HUES48 (cell line): ENCODE data around the gene OPA1.

Experiments used
- H3K27ac ChIP-seq: one replicate; pipeline ENCODE4 v1.7.0; 2013; ENCODE audit warnings: low read depth, low read length, inconsistent platforms
- H3K27me3 ChIP-seq: 2 replicates; pipeline ENCODE4 v1.6.1; 2013; ENCODE audit warnings: mild to moderate bottlenecking, low read length; ENCODE audit not compliant: control insufficient read depth, insufficient read depth
- H3K36me3 ChIP-seq: 2 replicates; pipeline ENCODE4 v1.6.1; 2013; ENCODE audit warnings: low read length; ENCODE audit not compliant: control insufficient read depth, insufficient read depth
- H3K4me1 ChIP-seq: 2 replicates; pipeline ENCODE4 v1.6.1; 2013; ENCODE audit warnings: mild to moderate bottlenecking, low read length; ENCODE audit not compliant: control insufficient read depth, insufficient read depth
- H3K4me3 ChIP-seq: 2 replicates; pipeline ENCODE4 v1.5.1; 2013; ENCODE audit warnings: mild to moderate bottlenecking, low read depth, low read length
- H3K9ac ChIP-seq: 2 replicates; pipeline ENCODE4 v1.6.1; 2013; ENCODE audit warnings: mild to moderate bottlenecking, low read depth, low read length, moderate library complexity
- H3K9me3 ChIP-seq: 2 replicates; pipeline ENCODE4 v1.6.1; 2013; ENCODE audit warnings: low read length; ENCODE audit not compliant: control insufficient read depth, insufficient read depth

The OPA1 gene

GRCh38 chr3:193560091-193560490 lies 32.9 kb upstream of the OPA1 start:
- peaks cover 2% of the 10 kb centered on the region; the same call in 1 of the 2 replicates for H3K4me1 ChIP-seq
- no peak overlapping the region for H3K4me3 ChIP-seq
- no peaks in the 10 kb centered on the region for H3K36me3 ChIP-seq
- no peak overlapping the region for H3K9ac ChIP-seq
- H3K27ac ChIP-seq = no peak overlapping the region
- no peaks in the 10 kb centered on the region for H3K27me3 ChIP-seq
- no peaks in the 10 kb centered on the region for H3K9me3 ChIP-seq

DNA sequence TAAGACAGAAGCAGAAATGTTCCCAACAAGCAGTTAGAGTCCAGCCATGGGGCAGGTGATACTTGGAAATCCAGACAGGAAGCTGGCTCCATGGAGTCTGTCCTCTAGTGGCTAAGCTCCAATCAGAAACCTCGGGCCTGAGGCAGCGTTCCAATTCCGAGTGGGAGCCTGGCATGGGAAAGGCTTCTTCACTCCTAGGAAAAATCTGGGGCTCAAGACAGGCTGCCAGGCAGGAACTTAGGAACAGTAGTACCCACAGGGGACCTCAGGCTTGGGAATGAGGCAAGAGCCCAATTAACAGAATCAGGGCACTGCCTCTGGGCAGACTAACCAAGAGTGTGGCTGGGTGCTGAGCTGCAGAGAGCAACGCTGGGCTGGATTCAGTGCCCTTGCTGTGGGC lies 32.1 kb upstream of the OPA1 start:
- no peaks in the 10 kb centered on the region for H3K4me1 ChIP-seq
- no peaks in the 10 kb centered on the region for H3K9me3 ChIP-seq
- H3K27ac ChIP-seq = no peak overlapping the region
- no peak overlapping the region for H3K4me3 ChIP-seq
- no peak overlapping the region for H3K9ac ChIP-seq
- H3K27me3 ChIP-seq = no peaks in the 10 kb centered on the region
- no peaks in the 10 kb centered on the region for H3K36me3 ChIP-seq

GRCh38 chr3:193563426-193563825 lies 29.6 kb upstream of the OPA1 start:
- Histone ChIP-seq H3K9ac (no peak overlapping the region), H3K4me3 (no peak overlapping the region), H3K27ac (no peak overlapping the region), H3K27me3 (no peaks in the 10 kb centered on the region), H3K4me1 (no peaks in the 10 kb centered on the region), H3K9me3 (no peaks in the 10 kb centered on the region), H3K36me3 (no peaks in the 10 kb centered on the region)

DNA sequence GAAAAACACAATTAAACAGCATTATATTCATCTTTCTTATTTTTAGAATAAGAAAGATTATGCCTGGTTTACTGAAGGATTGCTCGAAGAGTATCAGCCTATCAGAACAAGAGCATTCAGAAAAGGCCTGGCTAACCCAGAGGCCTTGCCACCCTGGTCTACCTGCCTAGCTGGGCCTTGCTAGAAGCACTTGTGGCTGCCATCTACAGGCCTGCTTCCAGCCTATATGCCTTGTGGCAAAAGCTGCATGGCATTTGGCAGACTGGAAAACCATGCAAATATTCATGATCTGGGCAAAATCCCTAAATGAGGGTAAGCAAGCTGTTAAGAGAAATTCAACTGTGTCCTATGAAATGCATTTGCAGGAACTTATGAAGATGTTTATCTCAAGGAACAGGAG lies 29.0 kb upstream of the OPA1 start:
- Histone ChIP-seq H3K4me1 (no peaks in the 10 kb centered on the region), H3K4me3 (no peak overlapping the region)

GRCh38 chr3:193569119-193569518 lies 23.9 kb upstream of the OPA1 start:
- H3K36me3 ChIP-seq = no peaks in the 10 kb centered on the region
- H3K27me3 ChIP-seq = no peaks in the 10 kb centered on the region
- no peak overlapping the region for H3K4me3 ChIP-seq
- H3K9ac ChIP-seq = no peak overlapping the region
- H3K9me3 ChIP-seq = no peaks in the 10 kb centered on the region
- 0 out of 2 replicates have a peak, but pooled peaks cover 4% of the 10 kb centered on the region for H3K4me1 ChIP-seq
- no peak overlapping the region for H3K27ac ChIP-seq

More for the DNA sequence above, 29.0 kb upstream of the OPA1 start:
- Histone ChIP-seq H3K27ac (no peak overlapping the region), H3K9me3 (no peaks in the 10 kb centered on the region), H3K9ac (no peak overlapping the region), H3K27me3 (no peaks in the 10 kb centered on the region), H3K36me3 (no peaks in the 10 kb centered on the region)

DNA sequence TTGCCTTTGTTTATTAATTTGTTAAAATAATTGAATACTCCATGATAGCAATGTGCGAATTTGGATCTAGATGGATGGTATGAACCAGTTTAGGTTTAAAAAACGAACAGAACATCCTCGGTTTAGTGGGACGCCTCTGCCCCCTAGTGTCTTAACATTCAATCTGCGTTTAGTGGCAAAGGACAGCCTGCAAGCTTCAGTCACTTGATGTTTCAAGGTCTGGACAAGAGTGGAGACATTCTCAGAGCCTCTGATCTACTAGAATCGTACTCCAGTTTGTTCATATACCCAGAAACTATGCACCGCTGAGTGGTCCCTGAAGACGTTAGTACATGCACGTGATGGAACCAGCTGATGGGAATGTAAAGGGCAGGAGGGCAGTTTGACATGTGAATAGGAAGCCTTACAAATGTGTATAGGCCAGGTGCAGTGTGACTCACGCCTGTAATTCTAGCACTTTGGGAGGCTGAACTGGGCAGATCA lies 20.5 kb upstream of the OPA1 start:
- no peaks in the 10 kb centered on the region for H3K9me3 ChIP-seq
- no peaks in the 10 kb centered on the region for H3K27me3 ChIP-seq
- no peak overlapping the region for H3K4me3 ChIP-seq
- H3K27ac ChIP-seq = no peak overlapping the region
- H3K4me1 ChIP-seq = 0 out of 2 replicates have a peak, but pooled peaks cover 9% of the 10 kb centered on the region
- H3K36me3 ChIP-seq = no peaks in the 10 kb centered on the region
- no peak overlapping the region for H3K9ac ChIP-seq

- no peaks in the 10 kb centered on the region for H3K36me3 ChIP-seq
- H3K4me1 ChIP-seq = 0 out of 2 replicates have a peak, but pooled peaks cover 9% of the 10 kb centered on the region
- H3K4me3 ChIP-seq = no peak overlapping the region
- H3K27me3 ChIP-seq = no peaks in the 10 kb centered on the region
- no peak overlapping the region for H3K9ac ChIP-seq
- H3K9me3 ChIP-seq = no peaks in the 10 kb centered on the region
- no peak overlapping the region for H3K27ac ChIP-seq
Measured at GRCh38 chr3:193573403-193574191, 19.4 kb upstream of the OPA1 start.

DNA sequence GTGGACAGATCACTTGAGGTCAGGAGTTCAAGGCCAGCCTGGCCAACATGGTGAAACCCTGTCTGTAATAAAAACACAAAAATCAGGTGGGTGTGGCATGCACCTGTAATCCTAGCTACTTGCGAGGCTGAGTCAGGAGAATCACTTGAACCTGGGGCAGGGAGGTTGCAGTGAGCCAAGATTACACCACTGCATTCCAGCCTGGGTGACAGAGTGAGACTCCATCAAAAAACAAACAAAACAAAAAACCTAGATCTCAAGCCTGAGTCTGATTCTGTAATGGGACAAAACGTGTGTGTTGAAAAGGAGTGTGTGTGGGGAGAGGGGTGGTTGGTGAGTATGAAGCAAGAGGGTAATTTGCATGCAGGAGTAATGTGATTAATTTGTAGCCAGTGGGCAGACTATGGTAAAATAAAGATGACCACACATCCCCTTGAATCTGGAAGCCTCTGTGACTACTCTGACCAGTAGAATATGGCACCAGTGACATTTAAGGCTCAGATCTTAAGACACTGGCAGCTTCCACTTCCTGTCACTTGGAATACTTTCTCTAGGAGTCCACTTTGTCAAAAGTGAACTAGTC lies 18.4 kb upstream of the OPA1 start:
- Histone ChIP-seq H3K27me3 (no peaks in the 10 kb centered on the region), H3K9me3 (no peaks in the 10 kb centered on the region), H3K4me3 (no peak overlapping the region), H3K9ac (no peak overlapping the region), H3K4me1 (0 out of 2 replicates have a peak, but pooled peaks cover 9% of the 10 kb centered on the region), H3K27ac (no peak overlapping the region), H3K36me3 (no peaks in the 10 kb centered on the region)

- Histone ChIP-seq H3K36me3 (no peaks in the 10 kb centered on the region), H3K27me3 (no peaks in the 10 kb centered on the region), H3K4me1 (no peaks in the 10 kb centered on the region), H3K4me3 (no peak overlapping the region), H3K9ac (no peak overlapping the region), H3K9me3 (no peaks in the 10 kb centered on the region), H3K27ac (no peak overlapping the region)
Measured at GRCh38 chr3:193585530-193585929, 7.5 kb upstream of the OPA1 start.

DNA sequence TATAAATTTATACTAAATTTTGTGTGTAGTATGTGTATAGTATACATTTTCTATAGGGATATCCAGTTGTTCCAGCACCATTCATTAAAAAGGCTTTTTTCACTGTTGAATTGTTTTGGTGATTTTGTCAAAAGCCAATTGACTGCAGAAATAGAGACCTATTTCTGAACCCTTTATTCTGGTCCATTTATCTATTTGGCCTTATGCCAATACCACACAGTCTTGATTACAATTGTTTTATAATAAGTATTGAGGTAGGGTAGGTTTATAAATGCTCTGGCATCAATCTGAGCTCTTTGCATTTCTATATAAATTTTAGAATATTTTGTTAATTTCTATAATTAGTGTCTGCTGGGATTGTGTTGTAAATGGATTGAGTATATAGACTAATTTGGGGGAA lies 6.5 kb upstream of the OPA1 start:
- no peak overlapping the region for H3K27ac ChIP-seq
- H3K4me3 ChIP-seq = no peak overlapping the region
- no peaks in the 10 kb centered on the region for H3K36me3 ChIP-seq
- H3K27me3 ChIP-seq = no peaks in the 10 kb centered on the region
- no peaks in the 10 kb centered on the region for H3K9me3 ChIP-seq
- H3K9ac ChIP-seq = no peak overlapping the region
- H3K4me1 ChIP-seq = no peaks in the 10 kb centered on the region

DNA sequence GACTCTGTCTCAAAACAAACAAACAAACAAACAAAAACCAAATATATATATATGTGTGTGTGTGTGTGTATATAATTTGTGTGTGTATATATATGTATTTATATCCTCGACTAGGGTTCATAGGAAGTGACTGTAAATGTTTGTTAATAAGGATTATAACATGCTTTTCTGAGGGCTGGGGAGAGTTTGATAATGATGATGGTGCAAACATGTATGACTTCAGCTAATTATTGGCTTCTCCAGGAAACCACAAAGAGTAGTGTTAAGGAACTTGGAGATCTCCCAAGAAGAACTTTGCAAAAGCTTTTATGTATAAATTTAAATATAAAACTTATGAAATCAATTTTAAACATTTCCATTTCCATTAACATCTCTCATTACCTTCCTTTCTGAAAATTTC lies 3.9 kb upstream of the OPA1 start:
- H3K9ac ChIP-seq = no peak overlapping the region
- no peak overlapping the region for H3K4me3 ChIP-seq
- no peaks in the 10 kb centered on the region for H3K9me3 ChIP-seq
- H3K36me3 ChIP-seq = no peaks in the 10 kb centered on the region
- no peak overlapping the region for H3K27ac ChIP-seq
- H3K4me1 ChIP-seq = no peaks in the 10 kb centered on the region
- peaks cover 9% of the 10 kb centered on the region; the same call in 1 of the 2 replicates for H3K27me3 ChIP-seq
